ENCODE measurements around the gene NNMT.

The NNMT gene

GRCh38 chr11:114277637-114278341 is 18.4 kb upstream of the NNMT start:
- no peak overlapping the region for H3K4me3 ChIP-seq (ENCODE audit: control insufficient read depth, low read depth, low read length)
- DNase-seq (ENCODE audit: low read depth), result no peak
- TF ChIP-seq, protein P1, sequence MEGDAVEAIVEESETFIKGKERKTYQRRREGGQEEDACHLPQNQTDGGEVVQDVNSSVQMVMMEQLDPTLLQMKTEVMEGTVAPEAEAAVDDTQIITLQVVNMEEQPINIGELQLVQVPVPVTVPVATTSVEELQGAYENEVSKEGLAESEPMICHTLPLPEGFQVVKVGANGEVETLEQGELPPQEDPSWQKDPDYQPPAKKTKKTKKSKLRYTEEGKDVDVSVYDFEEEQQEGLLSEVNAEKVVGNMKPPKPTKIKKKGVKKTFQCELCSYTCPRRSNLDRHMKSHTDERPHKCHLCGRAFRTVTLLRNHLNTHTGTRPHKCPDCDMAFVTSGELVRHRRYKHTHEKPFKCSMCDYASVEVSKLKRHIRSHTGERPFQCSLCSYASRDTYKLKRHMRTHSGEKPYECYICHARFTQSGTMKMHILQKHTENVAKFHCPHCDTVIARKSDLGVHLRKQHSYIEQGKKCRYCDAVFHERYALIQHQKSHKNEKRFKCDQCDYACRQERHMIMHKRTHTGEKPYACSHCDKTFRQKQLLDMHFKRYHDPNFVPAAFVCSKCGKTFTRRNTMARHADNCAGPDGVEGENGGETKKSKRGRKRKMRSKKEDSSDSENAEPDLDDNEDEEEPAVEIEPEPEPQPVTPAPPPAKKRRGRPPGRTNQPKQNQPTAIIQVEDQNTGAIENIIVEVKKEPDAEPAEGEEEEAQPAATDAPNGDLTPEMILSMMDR (conservative IDR thresholded peaks at IDR 0.05; ENCODE audit: control insufficient read depth, insufficient read depth, low read depth, low read length), result no peak

DNA sequence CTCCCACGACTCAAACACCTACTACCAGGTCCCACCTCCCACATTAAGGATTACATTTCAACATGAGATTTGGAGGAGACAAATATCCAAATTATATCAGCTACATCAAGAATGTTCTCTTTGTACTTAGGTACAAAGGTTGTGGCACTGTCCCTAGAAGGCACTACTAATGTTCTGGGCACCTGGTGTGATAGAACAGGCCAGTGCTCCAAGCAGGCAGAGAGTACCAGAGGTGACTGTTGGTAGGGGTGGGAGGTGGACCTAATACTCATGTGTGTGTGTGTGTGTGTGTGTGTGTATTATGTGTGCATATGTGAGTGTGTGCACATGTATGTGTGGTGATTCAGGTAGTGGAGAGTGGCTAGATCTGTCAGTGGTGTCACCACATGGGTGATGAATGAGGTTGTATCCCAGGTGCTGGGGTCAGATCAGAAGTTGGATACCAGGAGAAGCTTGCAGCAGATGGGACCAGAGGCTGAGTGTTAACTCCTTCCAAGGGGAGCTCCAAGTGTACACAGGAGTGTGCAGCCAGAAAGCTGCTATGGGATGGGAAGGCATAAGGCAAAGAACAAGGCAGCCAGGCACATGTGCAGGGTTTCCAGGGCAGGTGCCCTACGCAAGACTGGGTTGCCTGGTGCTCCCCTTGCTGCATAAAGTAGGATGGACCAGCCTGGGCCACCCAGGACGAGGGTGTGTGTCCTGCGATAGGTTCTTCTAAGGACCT is 17.7 kb upstream of the NNMT start:
- TF ChIP-seq, protein P1 (conservative IDR thresholded peaks at IDR 0.05; ENCODE audit: control insufficient read depth, insufficient read depth, low read depth, low read length), result no peak
- H3K4me3 ChIP-seq (ENCODE audit: control insufficient read depth, low read depth, low read length), result no peak overlapping the region
- DNase-seq (ENCODE audit: low read depth), result no peak

GRCh38 chr11:114279792-114280546 is 16.2 kb upstream of the NNMT start:
- H3K4me3 ChIP-seq (ENCODE audit: control insufficient read depth, low read depth, low read length), result no peak overlapping the region
- TF ChIP-seq, protein P1 (conservative IDR thresholded peaks at IDR 0.05; ENCODE audit: control insufficient read depth, insufficient read depth, low read depth, low read length), result no peak
- peak; percentile 72 for DNase-seq (ENCODE audit: low read depth)

GRCh38 chr11:114280696-114281095 is 15.5 kb upstream of the NNMT start:
- peak; percentile 86 for DNase-seq (ENCODE audit: low read depth)
- TF ChIP-seq, protein P1 (conservative IDR thresholded peaks at IDR 0.05; ENCODE audit: control insufficient read depth, insufficient read depth, low read depth, low read length), result peak; percentile 75
- no peak overlapping the region for H3K4me3 ChIP-seq (ENCODE audit: control insufficient read depth, low read depth, low read length)

GRCh38 chr11:114281388-114281956 is 14.7 kb upstream of the NNMT start:
- no peak overlapping the region for H3K4me3 ChIP-seq (ENCODE audit: control insufficient read depth, low read depth, low read length)
- TF ChIP-seq, protein P1 (conservative IDR thresholded peaks at IDR 0.05; ENCODE audit: control insufficient read depth, insufficient read depth, low read depth, low read length), result no peak
- DNase-seq (ENCODE audit: low read depth), result no peak

GRCh38 chr11:114282488-114282887 is 13.7 kb upstream of the NNMT start:
- H3K4me3 ChIP-seq (ENCODE audit: control insufficient read depth, low read depth, low read length), result no peak overlapping the region
- DNase-seq (ENCODE audit: low read depth), result no peak
- TF ChIP-seq, protein P1 (conservative IDR thresholded peaks at IDR 0.05; ENCODE audit: control insufficient read depth, insufficient read depth, low read depth, low read length), result no peak

Data from fibroblast of mammary gland (primary cell).